GM12873 (cell line): Measurements from ENCODE around the gene STRA6.
A peak's percentile ranks its signal among the peaks of the same experiment; 100 is the strongest.

Source experiments
- CTCF ChIP-seq: IDR thresholded peaks from 2 replicates; pipeline ENCODE4 v1.5.1; 2012; ENCODE audit warnings: low read depth, mild to moderate bottlenecking, moderate library complexity, low read length, control low read depth; ENCODE audit not compliant: insufficient read depth; ENCODE audit errors: missing control alignments

Gene STRA6

DNA sequence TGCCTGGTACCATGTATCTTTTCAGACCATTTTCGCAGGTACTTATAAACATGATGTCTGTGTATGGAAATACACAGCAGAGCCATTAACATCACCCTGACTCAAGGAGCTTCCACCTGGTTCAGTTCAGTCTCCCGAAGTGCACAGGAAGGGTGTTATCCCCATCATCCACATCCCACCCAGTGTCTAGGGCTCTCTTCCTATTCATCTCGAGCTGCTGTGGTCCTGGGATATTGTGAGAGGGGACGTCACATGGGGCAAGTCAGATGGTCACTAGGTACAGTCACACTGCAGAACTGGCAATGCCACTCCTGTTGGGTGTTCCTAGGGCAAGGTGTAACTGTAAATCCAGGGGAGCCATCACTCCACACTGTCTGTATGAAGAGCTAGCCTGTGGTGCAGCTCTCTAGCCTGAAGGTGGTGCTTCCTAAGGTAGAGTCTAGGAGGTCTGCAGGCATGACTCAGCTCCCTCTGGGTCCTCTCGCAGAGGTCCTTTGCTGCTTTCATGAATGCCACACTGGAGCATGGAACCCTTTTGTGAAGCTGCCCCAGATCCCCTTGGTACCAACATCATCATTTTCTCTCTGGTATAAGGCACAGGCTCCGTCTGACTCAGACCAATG is 58.3 kb downstream of the STRA6 start:
- peak; percentile 46 for TF ChIP-seq CTCF

DNA sequence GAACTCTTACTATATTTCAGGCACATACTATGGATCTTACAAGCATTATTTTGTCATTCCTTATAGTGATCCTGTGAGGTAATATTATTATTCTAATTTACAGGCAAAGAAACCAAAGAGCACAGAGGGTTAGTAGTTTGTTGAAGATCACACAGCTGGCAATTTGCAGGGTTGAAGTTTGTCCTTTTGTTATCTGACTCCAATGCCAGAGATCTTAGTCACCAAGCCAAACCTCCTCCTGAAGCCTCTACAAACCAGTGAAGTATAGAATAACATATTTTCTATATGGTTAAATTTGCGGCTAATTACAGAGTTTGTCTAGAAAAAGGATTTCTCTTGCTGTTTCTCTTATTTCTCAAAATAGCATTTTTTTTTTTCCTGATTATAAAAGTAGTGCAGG is 61.0 kb downstream of the STRA6 start:
- no peak for TF ChIP-seq CTCF

DNA sequence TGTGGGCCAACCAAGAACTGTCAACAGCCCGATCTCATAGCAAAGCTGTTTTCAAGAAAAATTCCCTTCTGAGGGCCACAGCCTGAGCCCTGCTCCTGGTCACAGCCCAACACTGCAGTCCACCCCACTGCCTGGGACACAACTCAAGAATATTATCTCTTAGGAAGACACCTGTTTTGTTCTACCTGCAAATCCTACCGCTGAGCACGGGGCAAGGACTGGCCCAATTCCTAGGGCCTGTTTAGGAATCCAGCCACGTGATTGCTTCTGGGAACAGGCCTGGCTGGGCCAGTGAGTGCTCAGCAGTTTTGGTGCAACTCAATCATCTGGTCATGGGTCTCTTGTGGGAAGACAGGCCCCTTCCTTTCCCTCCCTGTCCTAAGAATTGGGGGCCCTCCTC is 63.9 kb downstream of the STRA6 start:
- no peak for TF ChIP-seq CTCF

- no peak for TF ChIP-seq CTCF
Measured at GRCh38 chr15:74137537-74137894, 65.1 kb downstream of the STRA6 start.

- no peak for TF ChIP-seq CTCF
Measured at GRCh38 chr15:74136814-74137536, 65.6 kb downstream of the STRA6 start.

DNA sequence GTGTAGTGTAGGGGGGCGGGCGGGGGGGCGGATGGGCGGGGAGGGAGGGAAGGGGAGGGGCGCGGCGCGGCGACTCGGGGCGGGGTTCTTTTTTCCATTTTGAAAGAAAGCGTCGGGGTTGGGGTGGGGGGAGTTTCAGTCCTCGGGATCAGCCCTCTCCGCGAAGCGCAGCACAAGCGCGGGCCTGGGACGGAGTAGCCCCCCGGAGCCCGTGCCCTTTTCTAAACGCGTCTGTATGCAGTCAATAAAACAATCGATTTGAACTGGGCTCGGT is 66.1 kb downstream of the STRA6 start:
- TF ChIP-seq CTCF = no peak

GRCh38 chr15:74135041-74135565 is 67.5 kb downstream of the STRA6 start:
- no peak for TF ChIP-seq CTCF
